Measurements from ENCODE around the gene PELI2.

PELI2 gene, protein sequence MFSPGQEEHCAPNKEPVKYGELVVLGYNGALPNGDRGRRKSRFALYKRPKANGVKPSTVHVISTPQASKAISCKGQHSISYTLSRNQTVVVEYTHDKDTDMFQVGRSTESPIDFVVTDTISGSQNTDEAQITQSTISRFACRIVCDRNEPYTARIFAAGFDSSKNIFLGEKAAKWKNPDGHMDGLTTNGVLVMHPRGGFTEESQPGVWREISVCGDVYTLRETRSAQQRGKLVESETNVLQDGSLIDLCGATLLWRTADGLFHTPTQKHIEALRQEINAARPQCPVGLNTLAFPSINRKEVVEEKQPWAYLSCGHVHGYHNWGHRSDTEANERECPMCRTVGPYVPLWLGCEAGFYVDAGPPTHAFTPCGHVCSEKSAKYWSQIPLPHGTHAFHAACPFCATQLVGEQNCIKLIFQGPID

GRCh38 chr14:56117765-56118610 is at the start of gene PELI2:
Gene PELI2 (plus strand): TSS chr14:56118411. CDS start chr14:56118661, 250 bp downstream.
- no peak within 1 kb of the TSS for H3K27ac ChIP-seq (ENCODE audit: low read length)
- peak within 1 kb of the TSS; percentile 94 for H3K4me3 ChIP-seq (ENCODE audit: low read length)
- no peaks in the 10 kb centered on the region for H3K36me3 ChIP-seq (ENCODE audit: control insufficient read depth, insufficient read depth, low read length)
- no peaks in the 10 kb centered on the region for H3K9me3 ChIP-seq (ENCODE audit: control insufficient read depth, insufficient read depth, low read length)
- no CpG with 5 or more reads among the region's 96 CpGs for WGBS (ENCODE audit: insufficient coverage, insufficient read length)
- peaks cover 5% of the 10 kb centered on the region for H3K4me1 ChIP-seq (ENCODE audit: control insufficient read depth, insufficient read depth, low read length)
- peaks cover 2% of the 10 kb centered on the region; the same call in 1 of the 2 replicates for H3K27me3 ChIP-seq (ENCODE audit: control insufficient read depth, insufficient read depth, low read length)
- DNase-seq (ENCODE audit: low read depth, low spot score): no peak

DNA sequence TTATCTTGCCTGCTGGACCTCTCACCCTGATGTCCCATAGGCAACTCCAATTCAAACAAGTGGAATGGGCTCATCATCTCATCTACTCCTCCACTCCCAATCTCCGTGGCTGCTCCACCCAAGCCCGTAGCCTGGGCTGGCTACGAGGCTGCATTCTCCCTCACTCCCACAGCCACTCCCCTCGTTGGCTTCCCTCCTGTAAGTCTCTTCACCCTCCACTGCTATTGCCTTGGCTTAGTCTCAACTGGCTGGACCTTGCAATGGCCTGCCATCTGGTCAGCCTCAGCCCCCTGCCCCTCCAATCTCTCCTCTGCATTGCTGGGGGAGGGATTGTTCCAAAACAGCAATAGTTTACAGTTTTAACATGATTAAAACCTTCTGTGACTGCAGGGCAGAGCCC is 44.4 kb upstream of the PELI2 start:
- Histone ChIP-seq H3K4me3 (ENCODE audit: low read length) (no peak overlapping the region), H3K27ac (ENCODE audit: low read length) (no peak overlapping the region), H3K36me3 (ENCODE audit: control insufficient read depth, insufficient read depth, low read length) (no peaks in the 10 kb centered on the region), H3K27me3 (ENCODE audit: control insufficient read depth, insufficient read depth, low read length) (no peaks in the 10 kb centered on the region), H3K9me3 (ENCODE audit: control insufficient read depth, insufficient read depth, low read length) (no peaks in the 10 kb centered on the region), H3K4me1 (ENCODE audit: control insufficient read depth, insufficient read depth, low read length) (no peaks in the 10 kb centered on the region)
- no CpG with 5 or more reads among the region's 4 CpGs for WGBS (ENCODE audit: insufficient coverage, insufficient read length)
- DNase-seq (ENCODE audit: low read depth, low spot score): no peak

GRCh38 chr14:56075301-56075700 is 42.9 kb upstream of the PELI2 start:
- H3K9me3 ChIP-seq (ENCODE audit: control insufficient read depth, insufficient read depth, low read length): no peaks in the 10 kb centered on the region
- H3K4me1 ChIP-seq (ENCODE audit: control insufficient read depth, insufficient read depth, low read length): no peaks in the 10 kb centered on the region
- no peak overlapping the region for H3K4me3 ChIP-seq (ENCODE audit: low read length)
- no peak for DNase-seq (ENCODE audit: low read depth, low spot score)
- H3K36me3 ChIP-seq (ENCODE audit: control insufficient read depth, insufficient read depth, low read length): no peaks in the 10 kb centered on the region
- no peaks in the 10 kb centered on the region for H3K27me3 ChIP-seq (ENCODE audit: control insufficient read depth, insufficient read depth, low read length)
- WGBS (ENCODE audit: insufficient coverage, insufficient read length): no CpG with 5 or more reads among the region's 2 CpGs
- no peak overlapping the region for H3K27ac ChIP-seq (ENCODE audit: low read length)

- H3K36me3 ChIP-seq (ENCODE audit: control insufficient read depth, insufficient read depth, low read length): no peaks in the 10 kb centered on the region
- no peak for DNase-seq (ENCODE audit: low read depth, low spot score)
- H3K27ac ChIP-seq (ENCODE audit: low read length): no peak overlapping the region
- WGBS (ENCODE audit: insufficient coverage, insufficient read length): no CpG with 5 or more reads among the region's 2 CpGs
- H3K4me1 ChIP-seq (ENCODE audit: control insufficient read depth, insufficient read depth, low read length): no peaks in the 10 kb centered on the region
- H3K9me3 ChIP-seq (ENCODE audit: control insufficient read depth, insufficient read depth, low read length): no peaks in the 10 kb centered on the region
- no peaks in the 10 kb centered on the region for H3K27me3 ChIP-seq (ENCODE audit: control insufficient read depth, insufficient read depth, low read length)
- H3K4me3 ChIP-seq (ENCODE audit: low read length): no peak overlapping the region
Measured at GRCh38 chr14:56081139-56081538, 37.1 kb upstream of the PELI2 start.

DNA sequence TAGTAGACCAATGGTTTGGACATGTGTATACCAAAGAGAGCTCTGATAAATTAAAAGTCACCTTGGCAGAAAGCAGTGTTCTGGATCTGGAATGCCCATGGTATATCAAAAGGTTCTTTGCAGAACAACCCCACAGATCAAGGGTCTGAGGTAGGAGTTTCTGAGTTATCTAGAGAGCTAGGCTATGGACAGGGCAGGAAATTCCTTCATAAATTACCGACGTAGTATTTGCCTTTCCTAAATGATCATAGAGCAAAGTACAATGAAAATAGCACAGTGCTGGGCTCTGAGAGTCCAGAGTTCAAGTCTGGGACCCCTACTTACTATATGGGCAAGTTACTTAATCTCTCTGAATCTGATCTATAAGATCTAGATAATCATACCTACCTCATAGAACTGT is 35.3 kb upstream of the PELI2 start:
- Histone ChIP-seq H3K27ac (ENCODE audit: low read length) (no peak overlapping the region), H3K9me3 (ENCODE audit: control insufficient read depth, insufficient read depth, low read length) (no peaks in the 10 kb centered on the region), H3K4me1 (ENCODE audit: control insufficient read depth, insufficient read depth, low read length) (peaks cover 2% of the 10 kb centered on the region; the same call in 1 of the 2 replicates), H3K36me3 (ENCODE audit: control insufficient read depth, insufficient read depth, low read length) (no peaks in the 10 kb centered on the region), H3K27me3 (ENCODE audit: control insufficient read depth, insufficient read depth, low read length) (no peaks in the 10 kb centered on the region), H3K4me3 (ENCODE audit: low read length) (no peak overlapping the region)
- no peak for DNase-seq (ENCODE audit: low read depth, low spot score)
- WGBS (ENCODE audit: insufficient coverage, insufficient read length): no CpG with 5 or more reads among the region's 2 CpGs

DNA sequence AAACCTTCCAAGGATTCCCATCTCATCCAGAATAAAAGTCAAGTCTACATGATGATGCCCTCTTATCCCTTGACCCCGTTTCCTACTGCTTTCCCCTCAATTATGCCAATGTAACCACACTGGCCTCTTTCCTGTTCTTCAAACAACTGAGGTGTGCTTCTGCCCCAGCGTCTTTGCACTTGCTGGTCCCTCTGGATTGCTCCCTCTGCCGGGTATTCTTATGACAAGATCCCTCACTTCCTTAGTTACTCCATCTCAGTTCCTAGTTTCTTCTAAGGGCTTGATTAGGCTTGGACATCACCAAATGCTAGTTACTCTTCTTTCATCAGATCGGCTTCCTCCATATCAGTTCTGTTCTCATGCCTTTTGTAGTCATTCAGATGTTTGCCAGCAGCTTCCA is 32.7 kb upstream of the PELI2 start:
- no CpG with 5 or more reads among the region's 4 CpGs for WGBS (ENCODE audit: insufficient coverage, insufficient read length)
- Histone ChIP-seq H3K9me3 (ENCODE audit: control insufficient read depth, insufficient read depth, low read length) (no peaks in the 10 kb centered on the region), H3K27me3 (ENCODE audit: control insufficient read depth, insufficient read depth, low read length) (no peaks in the 10 kb centered on the region), H3K4me1 (ENCODE audit: control insufficient read depth, insufficient read depth, low read length) (peaks cover 2% of the 10 kb centered on the region; the same call in 1 of the 2 replicates), H3K4me3 (ENCODE audit: low read length) (no peak overlapping the region), H3K36me3 (ENCODE audit: control insufficient read depth, insufficient read depth, low read length) (no peaks in the 10 kb centered on the region), H3K27ac (ENCODE audit: low read length) (no peak overlapping the region)
- DNase-seq (ENCODE audit: low read depth, low spot score): no peak

- no CpG with 5 or more reads among the region's 11 CpGs for WGBS (ENCODE audit: insufficient coverage, insufficient read length)
- Histone ChIP-seq H3K36me3 (ENCODE audit: control insufficient read depth, insufficient read depth, low read length) (no peaks in the 10 kb centered on the region), H3K27me3 (ENCODE audit: control insufficient read depth, insufficient read depth, low read length) (no peaks in the 10 kb centered on the region), H3K4me3 (ENCODE audit: low read length) (no peak overlapping the region), H3K9me3 (ENCODE audit: control insufficient read depth, insufficient read depth, low read length) (no peaks in the 10 kb centered on the region), H3K27ac (ENCODE audit: low read length) (no peak overlapping the region), H3K4me1 (ENCODE audit: control insufficient read depth, insufficient read depth, low read length) (peaks cover 2% of the 10 kb centered on the region; the same call in 1 of the 2 replicates)
- DNase-seq (ENCODE audit: low read depth, low spot score): no peak
Measured at GRCh38 chr14:56087671-56088471, 30.3 kb upstream of the PELI2 start.

- no peak for DNase-seq (ENCODE audit: low read depth, low spot score)
- Histone ChIP-seq H3K4me3 (ENCODE audit: low read length) (no peak overlapping the region), H3K27me3 (ENCODE audit: control insufficient read depth, insufficient read depth, low read length) (no peaks in the 10 kb centered on the region), H3K9me3 (ENCODE audit: control insufficient read depth, insufficient read depth, low read length) (no peaks in the 10 kb centered on the region), H3K4me1 (ENCODE audit: control insufficient read depth, insufficient read depth, low read length) (peaks cover 2% of the 10 kb centered on the region; the same call in 1 of the 2 replicates), H3K27ac (ENCODE audit: low read length) (no peak overlapping the region), H3K36me3 (ENCODE audit: control insufficient read depth, insufficient read depth, low read length) (no peaks in the 10 kb centered on the region)
- WGBS (ENCODE audit: insufficient coverage, insufficient read length): no CpG with 5 or more reads among the region's 3 CpGs
Measured at GRCh38 chr14:56088941-56089340, 29.3 kb upstream of the PELI2 start.

DNA sequence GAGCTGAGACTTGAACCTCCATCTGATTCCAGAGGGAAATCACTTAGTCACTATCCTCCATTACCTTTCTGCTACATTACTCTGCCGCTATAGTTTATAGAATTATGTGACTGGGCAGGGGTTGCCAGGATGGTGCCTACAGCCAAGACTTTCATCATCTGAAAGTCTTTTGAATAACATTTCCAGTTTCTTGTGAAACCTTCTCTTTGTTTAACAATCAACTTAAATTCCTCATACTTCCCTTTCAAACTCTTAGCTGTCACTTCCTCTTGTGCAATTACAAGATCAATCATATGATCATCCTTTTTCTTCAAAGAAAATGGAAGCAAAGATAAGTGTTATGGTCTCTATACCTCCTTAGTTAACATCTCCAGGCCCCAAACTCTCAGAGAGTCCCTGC is 25.4 kb upstream of the PELI2 start:
- no CpG with 5 or more reads among the region's 1 CpG for WGBS (ENCODE audit: insufficient coverage, insufficient read length)
- Histone ChIP-seq H3K9me3 (ENCODE audit: control insufficient read depth, insufficient read depth, low read length) (no peaks in the 10 kb centered on the region), H3K36me3 (ENCODE audit: control insufficient read depth, insufficient read depth, low read length) (no peaks in the 10 kb centered on the region), H3K4me3 (ENCODE audit: low read length) (no peak overlapping the region), H3K27me3 (ENCODE audit: control insufficient read depth, insufficient read depth, low read length) (no peaks in the 10 kb centered on the region), H3K4me1 (ENCODE audit: control insufficient read depth, insufficient read depth, low read length) (peaks cover 1% of the 10 kb centered on the region; the same call in 1 of the 2 replicates), H3K27ac (ENCODE audit: low read length) (no peak overlapping the region)
- DNase-seq (ENCODE audit: low read depth, low spot score): no peak

DNA sequence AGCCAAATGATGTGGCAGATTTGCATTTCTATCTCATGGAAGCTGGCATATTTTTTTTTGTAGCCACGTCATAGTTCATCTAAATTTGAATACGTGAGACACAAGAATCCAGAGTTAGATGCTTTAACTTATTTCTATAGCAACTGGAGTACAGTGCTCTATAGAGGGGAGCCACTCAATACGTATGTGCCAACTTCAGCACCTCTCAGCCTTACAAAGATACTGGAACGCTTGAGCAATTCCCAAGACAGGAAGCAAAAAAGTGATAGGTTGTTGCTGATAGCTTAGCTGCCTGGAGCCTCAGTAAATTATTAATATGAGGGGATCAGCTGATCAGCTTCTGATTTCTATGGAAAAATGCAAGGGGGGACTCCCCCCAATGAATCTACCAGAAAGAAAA is 24.1 kb upstream of the PELI2 start:
- Histone ChIP-seq H3K9me3 (ENCODE audit: control insufficient read depth, insufficient read depth, low read length) (no peaks in the 10 kb centered on the region), H3K27me3 (ENCODE audit: control insufficient read depth, insufficient read depth, low read length) (no peaks in the 10 kb centered on the region), H3K4me3 (ENCODE audit: low read length) (no peak overlapping the region), H3K36me3 (ENCODE audit: control insufficient read depth, insufficient read depth, low read length) (no peaks in the 10 kb centered on the region), H3K27ac (ENCODE audit: low read length) (no peak overlapping the region), H3K4me1 (ENCODE audit: control insufficient read depth, insufficient read depth, low read length) (no peaks in the 10 kb centered on the region)
- DNase-seq (ENCODE audit: low read depth, low spot score): no peak
- WGBS (ENCODE audit: insufficient coverage, insufficient read length): no CpG with 5 or more reads among the region's 4 CpGs
